ENCODE results near the gene STX8. TPM values are rescaled to one million over a fixed set of nuclear protein-coding genes. Genes with fewer than 3 reads are reported as not detected.

STX8 gene
- total RNA-seq, 2 experiments from 2014 or later: 50.8 to 59.9 TPM

DNA sequence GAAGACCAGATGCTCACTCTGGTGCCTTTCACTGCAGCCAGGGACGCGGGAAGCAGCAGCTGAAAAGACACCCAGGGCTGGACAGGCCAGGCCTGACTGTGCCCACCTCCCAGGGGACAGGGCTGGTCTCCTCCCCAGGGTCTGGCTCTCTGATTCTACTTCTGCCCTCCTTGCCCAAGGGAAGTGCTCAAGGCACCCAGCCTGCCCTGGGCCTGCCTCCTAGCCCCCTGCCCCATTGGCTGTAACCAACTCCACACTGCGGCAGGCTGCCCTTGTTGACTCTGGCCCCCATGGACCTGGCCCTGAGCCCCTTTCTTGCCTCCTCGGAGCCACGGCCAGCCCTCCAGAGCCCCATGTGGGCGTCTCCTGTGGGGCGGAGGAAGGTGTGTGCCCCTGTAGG, 341.9 kb downstream of the STX8 start:
- no peak overlapping the region for H3K27ac Mint-ChIP-seq
- H3K4me1 Mint-ChIP-seq: peaks cover 4% of the 10 kb centered on the region
- H3K9me3 Mint-ChIP-seq: no peaks in the 10 kb centered on the region
- peaks cover 4% of the 10 kb centered on the region for H3K27me3 Mint-ChIP-seq
- H3K4me3 Mint-ChIP-seq: no peak overlapping the region
- no peaks in the 10 kb centered on the region for H3K36me3 Mint-ChIP-seq
- no peak for DNase-seq

- no peak overlapping the region for H3K4me3 Mint-ChIP-seq
- peaks cover 4% of the 10 kb centered on the region for H3K27me3 Mint-ChIP-seq
- no peak for DNase-seq
- H3K27ac Mint-ChIP-seq: no peak overlapping the region
- peaks cover 2% of the 10 kb centered on the region for H3K4me1 Mint-ChIP-seq
- no peaks in the 10 kb centered on the region for H3K36me3 Mint-ChIP-seq
- H3K9me3 Mint-ChIP-seq: no peaks in the 10 kb centered on the region
These were observed 342.4 kb downstream of the STX8 start for GRCh38 chr17:9233271-9233599.

GRCh38 chr17:9232591-9233270, 342.9 kb downstream of the STX8 start:
- H3K4me3 Mint-ChIP-seq: no peak overlapping the region
- no peaks in the 10 kb centered on the region for H3K9me3 Mint-ChIP-seq
- no peak for DNase-seq
- H3K27ac Mint-ChIP-seq: no peak overlapping the region
- peaks cover 2% of the 10 kb centered on the region for H3K4me1 Mint-ChIP-seq
- no peaks in the 10 kb centered on the region for H3K27me3 Mint-ChIP-seq
- no peaks in the 10 kb centered on the region for H3K36me3 Mint-ChIP-seq

- Mint-ChIP-seq H3K4me1 (peaks cover 2% of the 10 kb centered on the region), H3K36me3 (no peaks in the 10 kb centered on the region), H3K4me3 (no peak overlapping the region), H3K27ac (no peak overlapping the region), H3K27me3 (no peaks in the 10 kb centered on the region), H3K9me3 (no peaks in the 10 kb centered on the region)
- no peak for DNase-seq
These were observed 343.5 kb downstream of the STX8 start for GRCh38 chr17:9232155-9232475.

GRCh38 chr17:9231449-9232154, 344.0 kb downstream of the STX8 start:
- no peaks in the 10 kb centered on the region for H3K36me3 Mint-ChIP-seq
- DNase-seq: no peak
- H3K4me3 Mint-ChIP-seq: no peak overlapping the region
- peaks cover 2% of the 10 kb centered on the region for H3K4me1 Mint-ChIP-seq
- H3K9me3 Mint-ChIP-seq: no peaks in the 10 kb centered on the region
- no peaks in the 10 kb centered on the region for H3K27me3 Mint-ChIP-seq
- H3K27ac Mint-ChIP-seq: no peak overlapping the region

DNA sequence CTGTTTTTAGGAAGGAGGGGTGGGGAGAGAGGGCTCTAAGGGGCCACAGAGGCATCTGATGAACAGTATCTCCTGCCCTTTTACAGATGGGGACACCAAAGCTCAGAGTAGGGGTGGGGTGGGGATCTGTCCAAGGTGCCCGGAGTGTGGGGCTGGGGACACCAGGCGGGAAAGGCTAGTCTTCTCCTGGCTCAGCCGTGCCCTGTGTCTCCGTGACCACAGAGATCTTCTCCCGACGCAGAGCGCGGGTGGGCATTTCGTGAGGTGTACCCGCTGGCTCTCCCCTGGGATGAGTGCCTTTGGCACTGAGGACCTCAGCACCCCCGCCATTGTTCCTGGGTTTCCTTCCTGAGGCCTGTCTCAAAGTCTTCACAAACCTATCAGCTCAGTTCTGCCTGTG, 344.8 kb downstream of the STX8 start:
- H3K36me3 Mint-ChIP-seq: no peaks in the 10 kb centered on the region
- H3K27me3 Mint-ChIP-seq: no peaks in the 10 kb centered on the region
- H3K4me1 Mint-ChIP-seq: peaks cover 2% of the 10 kb centered on the region
- H3K27ac Mint-ChIP-seq: no peak overlapping the region
- no peak overlapping the region for H3K4me3 Mint-ChIP-seq
- no peaks in the 10 kb centered on the region for H3K9me3 Mint-ChIP-seq
- no peak for DNase-seq

DNA sequence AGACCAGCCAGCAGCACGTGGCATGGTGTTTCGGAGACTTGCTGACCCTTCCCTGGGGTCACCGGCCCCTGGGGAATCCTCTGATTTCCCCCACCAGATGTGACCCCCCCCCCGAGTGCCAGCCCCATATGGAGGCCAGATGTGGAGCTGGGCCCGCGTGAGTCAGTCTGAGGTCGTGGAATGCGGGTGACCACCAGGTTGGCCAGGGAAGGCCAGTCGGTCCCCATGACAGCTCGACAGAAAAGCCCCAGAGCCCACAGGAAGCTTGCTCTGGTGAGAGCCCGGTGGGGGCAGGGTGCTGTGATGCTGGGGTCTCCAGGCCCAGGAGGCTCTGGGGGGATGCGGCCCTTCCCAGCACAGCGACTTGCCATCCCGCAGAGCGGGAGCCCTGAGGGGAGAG, 345.3 kb downstream of the STX8 start:
- Mint-ChIP-seq H3K4me3 (no peak overlapping the region), H3K36me3 (no peaks in the 10 kb centered on the region), H3K4me1 (peaks cover 2% of the 10 kb centered on the region), H3K9me3 (no peaks in the 10 kb centered on the region), H3K27ac (no peak overlapping the region), H3K27me3 (no peaks in the 10 kb centered on the region)
- DNase-seq: no peak

DNA sequence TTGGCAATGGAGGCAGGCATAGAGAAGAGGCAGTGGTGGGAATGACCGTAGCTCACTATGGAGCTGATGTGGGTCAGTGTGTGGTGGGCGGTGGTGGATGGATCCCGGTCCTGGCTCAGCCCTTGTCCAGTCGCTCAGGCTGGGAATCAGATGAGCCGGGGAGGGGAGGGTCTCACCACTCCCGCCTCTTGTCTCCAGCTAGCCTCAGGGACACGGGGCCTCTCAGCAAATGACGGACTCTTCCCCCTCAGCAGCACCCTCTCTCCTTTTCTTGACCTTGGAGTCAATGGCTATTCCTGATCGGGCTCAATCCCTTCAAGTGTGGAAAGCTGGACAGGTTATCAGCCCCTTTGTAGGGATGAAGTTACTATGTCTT, 345.8 kb downstream of the STX8 start:
- H3K36me3 Mint-ChIP-seq: no peaks in the 10 kb centered on the region
- no peak overlapping the region for H3K27ac Mint-ChIP-seq
- no peaks in the 10 kb centered on the region for H3K9me3 Mint-ChIP-seq
- H3K4me3 Mint-ChIP-seq: no peak overlapping the region
- H3K4me1 Mint-ChIP-seq: no peaks in the 10 kb centered on the region
- DNase-seq: no peak
- no peaks in the 10 kb centered on the region for H3K27me3 Mint-ChIP-seq

- Mint-ChIP-seq H3K4me3 (no peak overlapping the region), H3K9me3 (no peaks in the 10 kb centered on the region), H3K36me3 (no peaks in the 10 kb centered on the region), H3K27ac (no peak overlapping the region), H3K27me3 (no peaks in the 10 kb centered on the region), H3K4me1 (no peaks in the 10 kb centered on the region)
- no peak for DNase-seq
These were observed 346.3 kb downstream of the STX8 start for GRCh38 chr17:9229160-9229825.

GRCh38 chr17:9228408-9229159, 347.0 kb downstream of the STX8 start:
- H3K27ac Mint-ChIP-seq: no peak overlapping the region
- no peaks in the 10 kb centered on the region for H3K36me3 Mint-ChIP-seq
- H3K27me3 Mint-ChIP-seq: no peaks in the 10 kb centered on the region
- no peaks in the 10 kb centered on the region for H3K9me3 Mint-ChIP-seq
- no peak overlapping the region for H3K4me3 Mint-ChIP-seq
- no peak for DNase-seq
- H3K4me1 Mint-ChIP-seq: no peaks in the 10 kb centered on the region

GRCh38 chr17:9227819-9228407, 347.7 kb downstream of the STX8 start:
- Mint-ChIP-seq H3K9me3 (no peaks in the 10 kb centered on the region), H3K27me3 (no peaks in the 10 kb centered on the region), H3K4me1 (no peaks in the 10 kb centered on the region), H3K36me3 (no peaks in the 10 kb centered on the region), H3K27ac (no peak overlapping the region), H3K4me3 (no peak overlapping the region)
- no peak for DNase-seq

DNA sequence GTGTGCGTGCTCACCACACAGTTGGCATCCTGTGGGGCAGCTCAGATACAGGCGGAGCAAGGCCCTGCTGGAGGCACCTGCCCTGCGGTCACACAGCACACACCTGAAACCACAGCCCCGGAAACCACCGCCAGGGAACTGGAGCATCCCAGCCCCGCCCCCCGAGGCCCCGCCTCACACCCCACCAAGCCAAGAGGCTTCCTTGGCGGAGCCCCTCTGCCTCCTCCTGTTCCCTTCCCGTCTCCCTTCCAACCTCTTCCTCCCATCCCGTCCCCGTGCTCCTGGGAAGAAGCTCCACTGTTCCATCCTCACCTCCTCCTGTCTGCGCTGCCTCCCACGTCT, 348.9 kb downstream of the STX8 start:
- Mint-ChIP-seq H3K27me3 (no peaks in the 10 kb centered on the region), H3K4me1 (no peaks in the 10 kb centered on the region), H3K4me3 (no peak overlapping the region), H3K27ac (no peak overlapping the region), H3K9me3 (no peaks in the 10 kb centered on the region), H3K36me3 (no peaks in the 10 kb centered on the region)
- peak; percentile 57 for DNase-seq

- Mint-ChIP-seq H3K36me3 (no peaks in the 10 kb centered on the region), H3K27ac (no peak overlapping the region), H3K4me1 (no peaks in the 10 kb centered on the region)
These were observed 349.4 kb downstream of the STX8 start for GRCh38 chr17:9226130-9226793.

GRCh38 chr17:9225305-9226101, 350.1 kb downstream of the STX8 start:
- Mint-ChIP-seq H3K4me3 (no peak overlapping the region), H3K4me1 (no peaks in the 10 kb centered on the region), H3K9me3 (no peaks in the 10 kb centered on the region), H3K27ac (no peak overlapping the region), H3K36me3 (no peaks in the 10 kb centered on the region), H3K27me3 (no peaks in the 10 kb centered on the region)
- DNase-seq: no peak

More at GRCh38 chr17:9226130-9226793, 349.4 kb downstream of the STX8 start:
- Mint-ChIP-seq H3K9me3 (no peaks in the 10 kb centered on the region), H3K27me3 (no peaks in the 10 kb centered on the region), H3K4me3 (no peak overlapping the region)
- DNase-seq: no peak

Measured in activated naive CD8-positive, alpha-beta T cell treated with anti-CD3 and anti-CD28 coated beads for 36 hours (primary cell).